Cardiac muscle cell (in vitro differentiated cells and primary cell): ENCODE data around the gene S100PBP. TPM values are rescaled to one million over a fixed set of nuclear protein-coding genes. Genes with fewer than 3 reads are reported as not detected.

ENCODE experiments used
- DNase-seq, 2 donors: peaks; one replicate each; pipeline versions ENCODE4 v3.0.0 to v3.0.0-alpha.2; 2010 to 2017; ENCODE audit warnings: low read depth in 1 of 2, low spot score in 1 of 2
- H3K27ac ChIP-seq: fragments of 200-600 bp; sonication (generic); 2 replicates; pipeline ENCODE4 v1.5.1; 2016
- H3K27me3 ChIP-seq: fragments of 200-600 bp; sonication (generic); 2 replicates; pipeline ENCODE4 v1.6.0; 2016; ENCODE audit warnings: control low read depth
- H3K36me3 ChIP-seq: fragments of 200-600 bp; sonication (generic); 2 replicates; pipeline ENCODE4 v1.5.1; 2016; ENCODE audit warnings: control low read depth
- H3K4me1 ChIP-seq: fragments of 200-600 bp; sonication (generic); 2 replicates; pipeline ENCODE4 v1.8.1; 2017; ENCODE audit warnings: low read depth, mild to moderate bottlenecking, mixed run types
- H3K4me3 ChIP-seq: fragments of 200-600 bp; sonication (generic); 2 replicates; pipeline ENCODE4 v1.5.1; 2016; ENCODE audit warnings: mild to moderate bottlenecking
- H3K9me3 ChIP-seq: fragments of 200-600 bp; sonication (generic); 2 replicates; pipeline ENCODE4 v1.5.1; 2017; ENCODE audit warnings: low read depth, mild to moderate bottlenecking, control low read depth
- CTCF ChIP-seq: IDR thresholded peaks from 2 replicates; pipeline ENCODE4 v1.5.1; 2012; ENCODE audit warnings: low read depth, mild to moderate bottlenecking, low read length
- polyA plus RNA-seq: library from polyadenylated mRNA; unstranded; fragments of >200 nt; fragmentation: Nextera tagmentation; extraction: Ambion mirVana; gene quantifications from 2 replicates; pipeline ENCODE4 v1.2.1, GENCODE V29; 2016
- total RNA-seq: library from RNA; depleted of rRNA; stranded (reverse); fragments of >200 nt; gene quantifications from 2 replicates; pipeline ENCODE4 v1.2.3, GENCODE V29; 2016

The S100PBP gene
- total and polyA plus RNA-seq, 2 experiments from 2014 or later, result 30.5 to 40.5 TPM

GRCh38 chr1:32877211-32878110 lies 60.0 kb downstream of the S100PBP start:
- Histone ChIP-seq H3K4me3 (no peak overlapping the region), H3K27me3 (no peaks in the 10 kb centered on the region), H3K9me3 (no peaks in the 10 kb centered on the region), H3K4me1 (no peaks in the 10 kb centered on the region), H3K36me3 (no peaks in the 10 kb centered on the region), H3K27ac (no peak overlapping the region)
- DNase-seq, result no peak
- TF ChIP-seq CTCF, result no peak

- peak in 1 of 2 donors; percentile 47 for DNase-seq
- no peak for TF ChIP-seq CTCF
- H3K27me3 ChIP-seq, result no peaks in the 10 kb centered on the region
Observed at GRCh38 chr1:32878183-32878582, 60.7 kb downstream of the S100PBP start.

GRCh38 chr1:32878637-32879041 lies 61.2 kb downstream of the S100PBP start:
- DNase-seq, result no peak
- H3K9me3 ChIP-seq, result no peaks in the 10 kb centered on the region
- TF ChIP-seq CTCF, result no peak
- H3K27me3 ChIP-seq, result no peaks in the 10 kb centered on the region
- no peak overlapping the region for H3K27ac ChIP-seq
- no peaks in the 10 kb centered on the region for H3K4me1 ChIP-seq
- H3K4me3 ChIP-seq, result no peak overlapping the region
- no peaks in the 10 kb centered on the region for H3K36me3 ChIP-seq

More at GRCh38 chr1:32878183-32878582, 60.7 kb downstream of the S100PBP start:
- no peaks in the 10 kb centered on the region for H3K4me1 ChIP-seq
- no peaks in the 10 kb centered on the region for H3K9me3 ChIP-seq
- H3K27ac ChIP-seq, result no peak overlapping the region
- H3K4me3 ChIP-seq, result no peak overlapping the region
- no peaks in the 10 kb centered on the region for H3K36me3 ChIP-seq

- H3K36me3 ChIP-seq, result no peaks in the 10 kb centered on the region
- TF ChIP-seq CTCF, result no peak
- H3K4me1 ChIP-seq, result no peaks in the 10 kb centered on the region
- DNase-seq, result no peak
- H3K9me3 ChIP-seq, result no peaks in the 10 kb centered on the region
- H3K4me3 ChIP-seq, result no peak overlapping the region
- no peak overlapping the region for H3K27ac ChIP-seq
- H3K27me3 ChIP-seq, result peaks cover 25% of the 10 kb centered on the region
Observed at GRCh38 chr1:32881291-32881690, 63.8 kb downstream of the S100PBP start.

GRCh38 chr1:32881871-32882850 lies 64.7 kb downstream of the S100PBP start:
- TF ChIP-seq CTCF, result no peak
- no peak overlapping the region for H3K27ac ChIP-seq
- H3K4me1 ChIP-seq, result no peaks in the 10 kb centered on the region
- no peaks in the 10 kb centered on the region for H3K36me3 ChIP-seq
- H3K27me3 ChIP-seq, result peaks cover 29% of the 10 kb centered on the region
- DNase-seq, result no peak
- H3K9me3 ChIP-seq, result no peaks in the 10 kb centered on the region
- no peak overlapping the region for H3K4me3 ChIP-seq
